GM12878 (cell line): ENCODE data around the gene EXOC8. TPM values are rescaled to one million over a fixed set of nuclear protein-coding genes. Genes with fewer than 3 reads are reported as not detected.

Source experiments
- ATAC-seq: fragments of 200-7000 bp; cut with Tn5 transposase; 3 replicates; pipeline ENCODE4 v1.9.1; 2020; ENCODE audit warnings: mild to moderate bottlenecking, moderate library complexity
- BruUV-seq: library from RNA; stranded (reverse); fragments of 400-500 nt; replicated peaks from 2 replicates; lab custom pipeline; 2021; lab: Mats Ljungman, UMichigan
- CTCF ChIA-PET: fragments of 300-600 bp; sonication (Branson Sonifier 250); formaldehyde crosslinking; extraction: SDS; loops from one replicate; lab custom pipeline; 2021; ENCODE audit warnings: inconsistent platforms; lab: Yijun Ruan, JAX
- POLR2A ChIA-PET: fragments of 350-600 bp; formaldehyde crosslinking; extraction: SDS; loops from one replicate; lab custom pipeline; 2021; ENCODE audit warnings: inconsistent platforms; lab: Charles Lee
- RAD21 ChIA-PET: fragments of 300-600 bp; sonication (Branson Sonifier 250); formaldehyde crosslinking; loops from one replicate; lab custom pipeline; 2023; ENCODE audit warnings: antibody characterized with exemption; ENCODE audit not compliant: unreplicated experiment; lab: Charles Lee
- SMC1A ChIA-PET: fragments of 300-600 bp; sonication (Branson Sonifier 250); formaldehyde crosslinking; loops from one replicate; lab custom pipeline; 2023; ENCODE audit not compliant: unreplicated experiment, uncharacterized antibody; lab: Charles Lee
- DNase-seq: peaks from one replicate; pipeline ENCODE4 v3.0.0-alpha.2; 2011; ENCODE audit warnings: low read depth, low spot score
- FAIRE-seq: peaks from 3 replicates; lab custom pipeline; 2011; peaks lifted over from hg19 to GRCh38; lab: Jason Lieb, UNC
- H2AFZ ChIP-seq: 2 replicates; pipeline ENCODE4 v1.6.0; 2011; ENCODE audit warnings: low read depth, low read length, control low read depth; ENCODE audit not compliant: control insufficient read depth
- H3K27ac ChIP-seq: 2 replicates; pipeline ENCODE4 v1.5.1; 2011; ENCODE audit warnings: control low read depth; ENCODE audit not compliant: control insufficient read depth, insufficient read depth
- H3K27me3 ChIP-seq, 2 experiments: replicated peaks in 1 of 2; 2 replicates each; pipeline versions ENCODE4 v1.6.0 to v1.6.1; 2011; ENCODE audit warnings: low read length in 1 of 2; ENCODE audit not compliant: control insufficient read depth in 2 of 2, insufficient read depth in 2 of 2
- H3K36me3 ChIP-seq, 2 experiments: 2 replicates each; pipeline ENCODE4 v1.5.1; 2011; ENCODE audit warnings: low read length in 1 of 2; ENCODE audit not compliant: control insufficient read depth in 2 of 2, insufficient read depth in 2 of 2
- H3K4me1 ChIP-seq: 2 replicates; pipeline ENCODE4 v1.6.1; 2011; ENCODE audit warnings: mild to moderate bottlenecking, low read length, moderate library complexity, mixed read lengths; ENCODE audit not compliant: control insufficient read depth, insufficient read depth
- H3K4me2 ChIP-seq: 2 replicates; pipeline ENCODE4 v1.6.0; 2011; ENCODE audit warnings: control low read depth; ENCODE audit not compliant: control insufficient read depth, insufficient read depth
- H3K4me3 ChIP-seq: fragments of 200-600 bp; sonication (generic); 2 replicates; pipeline ENCODE4 v1.5.1; 2016
- H3K79me2 ChIP-seq: 2 replicates; pipeline ENCODE4 v1.6.0; 2011; ENCODE audit warnings: low read length; ENCODE audit not compliant: control insufficient read depth, insufficient read depth
- H3K9ac ChIP-seq: 2 replicates; pipeline ENCODE4 v1.8.0; 2011; ENCODE audit warnings: low read length, control low read depth, mixed read lengths; ENCODE audit not compliant: control insufficient read depth, insufficient read depth
- H3K9me3 ChIP-seq: replicated peaks from 3 replicates; pipeline ENCODE4 v1.5.1; 2011; ENCODE audit warnings: mild to moderate bottlenecking, low read length; ENCODE audit not compliant: control insufficient read depth, insufficient read depth
- H4K20me1 ChIP-seq: 2 replicates; pipeline ENCODE4 v1.6.0; 2011; ENCODE audit not compliant: control insufficient read depth, insufficient read depth
- EGR1 ChIP-seq, 2 experiments: IDR thresholded peaks; 1 replicate in 1 of 2; 2 replicates in 1 of 2; pipeline ENCODE4 v1.6.1; 2011 to 2012; ENCODE audit warnings: low read depth in 2 of 2, low read length in 2 of 2, borderline replicate concordance in 1 of 2, mild to moderate bottlenecking in 1 of 2, moderate library complexity in 1 of 2
- EP300 ChIP-seq, 2 experiments: fragments of 150-350 bp in 1 of 2; IDR thresholded peaks; 2 replicates each; pipeline ENCODE4 v1.6.1; 2011 to 2012; ENCODE audit warnings: low read depth in 2 of 2, low read length in 2 of 2, borderline replicate concordance in 1 of 2, improper control_type of control experiment in 1 of 2, inconsistent platforms in 1 of 2; ENCODE audit not compliant: control insufficient read depth in 1 of 2
- HDAC2 ChIP-seq: fragments of 200-600 bp; sonication (generic); IDR thresholded peaks from 2 replicates; pipeline ENCODE4 v1.6.1; 2017
- SIX5 ChIP-seq: IDR thresholded peaks from 2 replicates; pipeline ENCODE4 v1.6.1; 2011; ENCODE audit warnings: mild to moderate bottlenecking, low read depth, low read length, moderate library complexity; ENCODE audit not compliant: severe bottlenecking
- SMAD1 ChIP-seq: fragments of 450-650 bp; IDR thresholded peaks from 2 replicates; pipeline ENCODE4 v1.6.1; 2018; ENCODE audit warnings: mild to moderate bottlenecking, low read depth; ENCODE audit not compliant: partially characterized antibody
- TARDBP ChIP-seq: IDR thresholded peaks from 2 replicates; pipeline ENCODE4 v1.6.1; 2016; ENCODE audit warnings: borderline replicate concordance
- WGBS: methylation state at CpG from one replicate; pipeline ENCODE4 v1.1.6; 2016; ENCODE audit warnings: low lambda C conversion rate; ENCODE audit not compliant: insufficient replicate concordance, insufficient coverage; ENCODE audit errors: missing lambda C conversion rate; 5-methylcytosine and 5-hydroxymethylcytosine counted together
- in situ Hi-C: fragments of 300-500 bp; cut with MboI; formaldehyde crosslinking; loops from 9 replicates; pipeline ENCODE4 v1.14.3; 2018; ENCODE audit warnings: mixed read lengths
- intact Hi-C: fragments of 100-400 bp; cut with micrococcal nuclease; formaldehyde crosslinking; loops from one replicate; pipeline ENCODE4 v1.14.2; 2022; ENCODE audit not compliant: unreplicated experiment
- polyA plus RNA-seq, 11 experiments: library from polyadenylated mRNA; depleted of rRNA in 4 of 11; unstranded in 6 of 11; stranded (reverse) in 5 of 11; fragments of >200 nt; fragmentation: Nextera tagmentation in 4 of 11; fragmentation: Illumina TruSeq in 1 of 11; extraction: Ambion mirVana in 4 of 11; extraction: Trizol in 1 of 11; gene quantifications; 1 replicate in 1 of 11; 2 replicates in 10 of 11; pipeline versions ENCODE4 v1.2.1 to v1.2.3, GENCODE V29; 2011 to 2016; ENCODE audit warnings: inconsistent platforms in 2 of 11, missing spikeins in 2 of 11, low read depth in 1 of 11
- total RNA-seq, 4 experiments: library from RNA; depleted of rRNA in 3 of 4; stranded (reverse); fragments of >200 nt in 3 of 4; fragmentation: Illumina TruSeq in 1 of 4; extraction: Trizol in 1 of 4; gene quantifications; 2 replicates each; pipeline versions ENCODE4 v1.2.1 to v1.2.3, GENCODE V29; 2013 to 2021

Gene EXOC8
- total and polyA plus RNA-seq, 10 of the 15 experiments (the other 5 are each of a cell fraction or from before 2014, with no cell fraction given), result 2.0 to 11.3 (median 6.3) TPM

DNA sequence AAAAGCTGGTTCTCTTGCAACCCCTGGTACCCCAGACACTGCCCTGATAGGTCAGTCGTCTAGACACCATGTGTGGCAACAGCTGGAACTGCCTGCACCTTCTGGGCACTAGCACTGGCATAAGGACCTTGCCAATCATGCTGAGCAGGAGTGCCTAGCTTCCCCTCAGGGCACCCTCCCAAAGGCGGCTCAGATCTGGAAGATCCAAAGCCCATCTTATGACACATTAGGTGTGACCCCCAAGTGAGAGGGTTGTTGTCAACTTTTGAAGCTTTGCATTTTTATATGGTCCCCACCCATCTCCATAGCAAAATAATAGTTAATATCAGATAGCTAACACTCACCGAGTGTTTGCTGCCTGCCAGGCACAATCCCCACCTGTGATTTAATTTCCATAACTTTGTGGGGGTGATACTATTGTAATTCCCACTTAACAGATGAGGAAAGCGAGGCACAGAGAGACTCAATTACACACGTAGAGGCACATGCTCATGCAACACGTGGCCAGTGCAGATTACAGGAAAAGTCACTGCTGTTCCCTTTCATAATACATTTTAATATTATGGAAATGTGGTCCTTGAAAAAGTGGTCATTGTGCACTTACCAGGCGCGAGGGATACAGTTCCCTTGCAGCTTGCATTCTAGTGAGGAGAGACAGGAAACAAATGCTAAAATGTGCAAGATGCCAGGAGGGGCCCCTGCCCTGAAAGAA, 25.8 kb downstream of the EXOC8 start (continued):
- TF ChIP-seq EP300 (IDR thresholded peaks at IDR 0.05; ENCODE audit: borderline replicate concordance in 1 of 2, control insufficient read depth in 1 of 2, low read depth in 2 of 2, low read length in 2 of 2) (no peak), TARDBP (no peak), SIX5 (no peak), SMAD1 (no peak), HDAC2 (no peak)

GRCh38 chr1:231310391-231310934, 27.2 kb downstream of the EXOC8 start:
- WGBS, result 46% methylated on average over 10 of the region's 10 CpGs
- TF ChIP-seq EGR1 (IDR thresholded peaks at IDR 0.05; ENCODE audit: borderline replicate concordance in 1 of 2, low read depth in 2 of 2, low read length in 2 of 2), result no peak
- no peak overlapping the region for H3K4me2 ChIP-seq
- H4K20me1 ChIP-seq, result no peaks in the 10 kb centered on the region
- H3K36me3 ChIP-seq, result no peaks in the 10 kb centered on the region
- ChIA-PET SMC1A (no interaction called here), RAD21 (no interaction called here), POLR2A (no interaction called here), CTCF (interaction anchor here (0.6 to 1.2 kb wide), 4 partner anchors 35 to 1754 kb away, joined by 3 to 4 read pairs (median 4); no protein-coding TSS in a partner anchor)
- H3K9ac ChIP-seq, result no peak overlapping the region
- no TSS peak for BruUV-seq
- intact Hi-C loops (no loop called here), in situ Hi-C loops (no loop called here)
- ATAC-seq (no peak), DNase-seq (no peak), FAIRE-seq (no peak)
- H3K9me3 ChIP-seq, result no peaks in the 10 kb centered on the region; the same call in 2 of the 3 replicates
- H3K79me2 ChIP-seq, result no peaks in the 10 kb centered on the region
- H2AFZ ChIP-seq, result no peak overlapping the region
- no peak overlapping the region for H3K27ac ChIP-seq
- no peaks in the 10 kb centered on the region for H3K4me1 ChIP-seq
- no peak overlapping the region for H3K4me3 ChIP-seq
- H3K27me3 ChIP-seq, result no peaks in the 10 kb centered on the region
